Liver (tissue), 3 donors: ENCODE data around the gene NR6A1.

Source experiments
- SP1 ChIP-seq: IDR thresholded peaks from 2 replicates; pipeline ENCODE4 v1.6.1; 2018; ENCODE audit warnings: antibody characterized with exemption, mild to moderate bottlenecking
- TF ChIP-seq, protein P1 (sequence below): fragments of 150-350 bp; IDR thresholded peaks from 2 replicates; pipeline ENCODE4 v1.5.1; 2017; ENCODE audit warnings: improper control_type of control experiment, low read depth, low read length; ENCODE audit not compliant: missing input control
- donor health status: healthy.
- donor health status: healthy.

DNA sequence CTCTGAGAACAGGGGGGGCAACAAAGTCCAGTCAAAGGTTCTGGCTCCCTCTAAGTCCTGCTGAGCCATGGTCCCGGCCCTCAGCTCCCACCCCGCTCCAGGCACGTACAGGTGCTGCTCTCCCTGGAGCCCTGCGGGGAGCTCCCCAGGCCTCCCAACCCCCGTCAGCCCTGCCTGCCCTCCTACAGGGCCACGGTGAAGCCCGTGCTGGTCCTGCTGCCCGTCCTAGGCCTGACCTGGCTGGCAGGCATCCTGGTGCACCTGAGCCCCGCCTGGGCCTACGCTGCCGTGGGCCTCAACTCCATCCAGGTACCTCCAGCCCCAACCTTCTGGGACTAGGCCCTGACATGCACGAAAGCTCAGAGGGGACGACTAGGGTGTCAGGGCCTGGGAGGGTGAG lies 300.8 kb downstream of the NR6A1 start:
- TF ChIP-seq, protein P1, sequence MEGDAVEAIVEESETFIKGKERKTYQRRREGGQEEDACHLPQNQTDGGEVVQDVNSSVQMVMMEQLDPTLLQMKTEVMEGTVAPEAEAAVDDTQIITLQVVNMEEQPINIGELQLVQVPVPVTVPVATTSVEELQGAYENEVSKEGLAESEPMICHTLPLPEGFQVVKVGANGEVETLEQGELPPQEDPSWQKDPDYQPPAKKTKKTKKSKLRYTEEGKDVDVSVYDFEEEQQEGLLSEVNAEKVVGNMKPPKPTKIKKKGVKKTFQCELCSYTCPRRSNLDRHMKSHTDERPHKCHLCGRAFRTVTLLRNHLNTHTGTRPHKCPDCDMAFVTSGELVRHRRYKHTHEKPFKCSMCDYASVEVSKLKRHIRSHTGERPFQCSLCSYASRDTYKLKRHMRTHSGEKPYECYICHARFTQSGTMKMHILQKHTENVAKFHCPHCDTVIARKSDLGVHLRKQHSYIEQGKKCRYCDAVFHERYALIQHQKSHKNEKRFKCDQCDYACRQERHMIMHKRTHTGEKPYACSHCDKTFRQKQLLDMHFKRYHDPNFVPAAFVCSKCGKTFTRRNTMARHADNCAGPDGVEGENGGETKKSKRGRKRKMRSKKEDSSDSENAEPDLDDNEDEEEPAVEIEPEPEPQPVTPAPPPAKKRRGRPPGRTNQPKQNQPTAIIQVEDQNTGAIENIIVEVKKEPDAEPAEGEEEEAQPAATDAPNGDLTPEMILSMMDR, result no peak
- no peak for TF ChIP-seq SP1
